Endodermal cell (in vitro differentiated cells): ENCODE data around the gene APCDD1L. TPM values are rescaled to one million over a fixed set of nuclear protein-coding genes. Genes with fewer than 3 reads are reported as not detected.

ENCODE experiments used
- DNase-seq: peaks from one replicate; pipeline ENCODE4 v3.0.0-alpha.2; 2017
- H3K27ac ChIP-seq: 2 replicates; pipeline ENCODE4 v1.5.1; 2013; ENCODE audit warnings: mild to moderate bottlenecking, low read depth, low read length, moderate library complexity
- H3K27me3 ChIP-seq: 2 replicates; pipeline ENCODE4 v1.6.1; 2013; ENCODE audit warnings: mild to moderate bottlenecking, low read length, moderate library complexity; ENCODE audit not compliant: insufficient read depth, control insufficient read depth, poor library complexity, severe bottlenecking
- H3K36me3 ChIP-seq: 2 replicates; pipeline ENCODE4 v1.7.0; 2013; ENCODE audit warnings: mild to moderate bottlenecking, low read length, moderate library complexity; ENCODE audit not compliant: control insufficient read depth, insufficient read depth
- H3K4me1 ChIP-seq: one replicate; pipeline ENCODE4 v1.7.0; 2013; ENCODE audit warnings: low read length; ENCODE audit not compliant: control insufficient read depth, insufficient read depth
- H3K4me3 ChIP-seq: 2 replicates; pipeline ENCODE4 v1.5.1; 2013; ENCODE audit warnings: mild to moderate bottlenecking, low read length, moderate library complexity
- H3K9ac ChIP-seq: 2 replicates; pipeline ENCODE4 v1.6.1; 2013; ENCODE audit warnings: mild to moderate bottlenecking, low read length, moderate library complexity; ENCODE audit not compliant: poor library complexity, severe bottlenecking; ENCODE audit errors: extremely low read depth
- H3K9me3 ChIP-seq: 2 replicates; pipeline ENCODE4 v1.6.1; 2013; ENCODE audit warnings: mild to moderate bottlenecking, low read length, moderate library complexity; ENCODE audit not compliant: control insufficient read depth
- H3K27ac Mint-ChIP-seq: 2 replicates; pipeline ENCODE4 v1.8.0; 2020; ENCODE audit warnings: mixed read lengths
- H3K27me3 Mint-ChIP-seq: 2 replicates; pipeline ENCODE4 v1.8.0; 2021; ENCODE audit warnings: mild to moderate bottlenecking, mixed read lengths; ENCODE audit not compliant: insufficient read depth
- H3K36me3 Mint-ChIP-seq: 2 replicates; pipeline ENCODE4 v1.8.0; 2020; ENCODE audit warnings: low read depth, mixed read lengths
- H3K4me1 Mint-ChIP-seq: 2 replicates; pipeline ENCODE4 v1.8.0; 2020; ENCODE audit warnings: mixed read lengths
- H3K4me3 Mint-ChIP-seq: 2 replicates; pipeline ENCODE4 v1.8.0; 2020; ENCODE audit warnings: mild to moderate bottlenecking, moderate library complexity, mixed read lengths
- H3K9me3 Mint-ChIP-seq: 2 replicates; pipeline ENCODE4 v1.8.0; 2020; ENCODE audit warnings: mild to moderate bottlenecking, mixed read lengths
- WGBS, 2 experiments: methylation state at CpG; one replicate each; pipeline versions ENCODE4 v1.1.5 to v1.1.7; 2013; ENCODE audit warnings: missing lambda C conversion rate in 2 of 2, mixed read lengths in 1 of 2; ENCODE audit not compliant: insufficient coverage in 1 of 2, insufficient read length in 1 of 2; 5-methylcytosine and 5-hydroxymethylcytosine counted together
- total RNA-seq, 2 donors: library from RNA; stranded (reverse); fragmentation: NEBNext Ultra II Directional in 1 of 2; extraction: Animal tissue kit (Norgen Biotek cat#: 25700) in 1 of 2; gene quantifications; 2 replicates in 1 of 2; 3 replicates in 1 of 2; pipeline ENCODE4 v1.2.1, GENCODE V29; 2021
- TF ChIP-seq, protein P1 (sequence below): fragments of 200-600 bp; sonication (generic); conservative IDR thresholded peaks from 2 replicates; pipeline ENCODE4 v1.5.0; 2021; ENCODE audit warnings: antibody characterized with exemption, mild to moderate bottlenecking

Gene APCDD1L
- total RNA-seq, 2 donors from 2014 or later = 6.4 TPM

DNA sequence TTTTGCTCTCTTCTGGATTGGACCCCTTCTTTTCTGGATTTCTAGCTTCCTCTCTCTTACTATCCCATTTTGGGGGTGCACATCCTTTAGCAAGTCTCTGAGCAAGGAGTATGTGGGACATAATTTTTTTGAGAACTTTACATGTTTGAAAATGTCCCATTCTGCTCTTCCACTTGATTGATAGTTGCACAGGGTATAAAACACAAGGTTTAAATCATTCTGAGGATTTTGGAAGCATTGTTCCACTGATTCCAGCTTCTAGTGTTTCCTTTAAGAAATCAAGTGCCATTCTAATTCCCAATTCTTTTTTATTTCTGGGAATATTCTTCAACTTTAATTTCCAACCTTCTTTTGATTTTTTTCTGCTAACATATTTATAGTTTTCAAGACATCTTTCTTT lies 60.7 kb downstream of the APCDD1L start:
- Mint-ChIP-seq H3K27me3 (no peaks in the 10 kb centered on the region), H3K36me3 (peaks cover 7% of the 10 kb centered on the region), H3K27ac (no peak overlapping the region), H3K4me3 (no peak overlapping the region), H3K4me1 (peaks cover 46% of the 10 kb centered on the region), H3K9me3 (peaks cover 11% of the 10 kb centered on the region)
- TF ChIP-seq, protein P1, sequence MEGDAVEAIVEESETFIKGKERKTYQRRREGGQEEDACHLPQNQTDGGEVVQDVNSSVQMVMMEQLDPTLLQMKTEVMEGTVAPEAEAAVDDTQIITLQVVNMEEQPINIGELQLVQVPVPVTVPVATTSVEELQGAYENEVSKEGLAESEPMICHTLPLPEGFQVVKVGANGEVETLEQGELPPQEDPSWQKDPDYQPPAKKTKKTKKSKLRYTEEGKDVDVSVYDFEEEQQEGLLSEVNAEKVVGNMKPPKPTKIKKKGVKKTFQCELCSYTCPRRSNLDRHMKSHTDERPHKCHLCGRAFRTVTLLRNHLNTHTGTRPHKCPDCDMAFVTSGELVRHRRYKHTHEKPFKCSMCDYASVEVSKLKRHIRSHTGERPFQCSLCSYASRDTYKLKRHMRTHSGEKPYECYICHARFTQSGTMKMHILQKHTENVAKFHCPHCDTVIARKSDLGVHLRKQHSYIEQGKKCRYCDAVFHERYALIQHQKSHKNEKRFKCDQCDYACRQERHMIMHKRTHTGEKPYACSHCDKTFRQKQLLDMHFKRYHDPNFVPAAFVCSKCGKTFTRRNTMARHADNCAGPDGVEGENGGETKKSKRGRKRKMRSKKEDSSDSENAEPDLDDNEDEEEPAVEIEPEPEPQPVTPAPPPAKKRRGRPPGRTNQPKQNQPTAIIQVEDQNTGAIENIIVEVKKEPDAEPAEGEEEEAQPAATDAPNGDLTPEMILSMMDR = no peak
- Histone ChIP-seq H3K27me3 (no peaks in the 10 kb centered on the region), H3K9ac (no peak overlapping the region), H3K4me3 (peak overlapping the region; percentile 43), H3K4me1 (peaks cover 14% of the 10 kb centered on the region), H3K36me3 (peaks cover 5% of the 10 kb centered on the region), H3K9me3 (peaks cover 16% of the 10 kb centered on the region), H3K27ac (no peak overlapping the region)
- DNase-seq = no peak

DNA sequence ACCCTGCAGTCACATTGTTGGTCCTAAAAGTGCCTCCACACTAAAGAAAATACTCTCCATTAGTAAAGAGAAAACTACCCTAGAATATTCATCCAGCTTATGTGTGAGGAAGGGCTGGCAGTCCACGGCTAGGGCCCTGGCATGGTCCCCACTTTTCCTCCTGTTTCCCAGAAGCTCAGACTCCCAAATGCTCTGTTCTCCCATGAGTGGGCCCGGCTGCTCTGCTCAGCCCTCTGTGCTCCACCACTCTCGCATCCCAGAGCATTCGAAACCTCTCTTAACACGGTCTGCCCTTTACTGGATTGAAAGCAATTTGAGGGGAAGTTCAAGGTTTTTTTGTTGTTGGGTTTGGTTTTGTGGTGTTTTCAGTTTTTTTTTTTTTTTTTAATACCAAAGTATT lies 61.8 kb downstream of the APCDD1L start:
- H3K36me3 Mint-ChIP-seq = peaks cover 7% of the 10 kb centered on the region
- H3K4me1 Mint-ChIP-seq = peaks cover 46% of the 10 kb centered on the region
- peak; percentile 40 for DNase-seq
- H3K36me3 ChIP-seq = peaks cover 8% of the 10 kb centered on the region
- peaks cover 11% of the 10 kb centered on the region for H3K9me3 Mint-ChIP-seq
- no peaks in the 10 kb centered on the region for H3K27me3 ChIP-seq
- no peaks in the 10 kb centered on the region for H3K27me3 Mint-ChIP-seq
- H3K9ac ChIP-seq = no peak overlapping the region
- peaks cover 16% of the 10 kb centered on the region for H3K9me3 ChIP-seq
- H3K27ac Mint-ChIP-seq = peak overlapping the region; percentile 83
- no peak overlapping the region for H3K4me3 Mint-ChIP-seq
- H3K4me3 ChIP-seq = peak overlapping the region; percentile 43
- 65 to 100% methylated on average over 1 to 5 of the region's 5 CpGs for WGBS, 2 experiments
- H3K4me1 ChIP-seq = peaks cover 20% of the 10 kb centered on the region
- H3K27ac ChIP-seq = no peak overlapping the region
- TF ChIP-seq, protein P1 = no peak

DNA sequence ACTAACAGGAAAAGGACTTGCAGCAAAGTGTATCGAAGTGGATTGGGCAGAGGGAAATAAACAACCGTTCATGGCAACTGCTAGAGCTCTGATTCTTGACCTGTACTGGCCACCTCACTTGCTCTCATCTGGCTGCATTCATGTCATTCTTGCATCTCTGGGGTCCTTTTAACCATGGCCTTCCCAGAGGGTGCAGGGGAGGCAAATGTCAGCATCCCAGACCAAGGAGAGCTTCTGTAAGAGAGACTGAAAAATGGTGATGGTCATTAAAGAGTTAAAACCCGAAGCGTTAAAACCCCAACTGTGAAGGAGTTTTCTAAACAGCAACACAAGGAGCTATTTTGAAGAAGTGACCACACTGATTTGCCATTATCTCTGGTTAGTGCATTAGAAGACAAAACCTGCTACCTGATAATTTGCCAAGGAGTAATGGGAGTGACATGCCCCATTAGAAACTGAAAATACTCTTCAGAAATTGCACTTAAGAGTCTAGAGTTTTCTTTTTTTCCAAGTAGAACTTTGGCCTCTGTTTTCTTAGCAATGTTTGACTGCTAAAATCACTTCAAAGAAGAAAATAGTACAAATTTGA lies 62.4 kb downstream of the APCDD1L start:
- WGBS, 2 experiments = 40% methylated on average over 4 of the region's 4 CpGs
- no peak overlapping the region for H3K9ac ChIP-seq
- TF ChIP-seq, protein P1 = no peak
- peak; percentile 70 for DNase-seq
- peaks cover 11% of the 10 kb centered on the region for H3K9me3 Mint-ChIP-seq
- peaks cover 8% of the 10 kb centered on the region for H3K36me3 ChIP-seq
- H3K4me3 Mint-ChIP-seq = no peak overlapping the region
- no peak overlapping the region for H3K27ac ChIP-seq
- no peaks in the 10 kb centered on the region for H3K27me3 Mint-ChIP-seq
- H3K36me3 Mint-ChIP-seq = peaks cover 7% of the 10 kb centered on the region
- peaks cover 53% of the 10 kb centered on the region for H3K4me1 Mint-ChIP-seq
- H3K27me3 ChIP-seq = no peaks in the 10 kb centered on the region
- H3K4me1 ChIP-seq = peaks cover 22% of the 10 kb centered on the region
- peak overlapping the region; percentile 43 for H3K4me3 ChIP-seq
- H3K9me3 ChIP-seq = peaks cover 16% of the 10 kb centered on the region
- H3K27ac Mint-ChIP-seq = peak overlapping the region; percentile 83
